ENCODE measurements around the gene GPR68. TPM values are rescaled to one million over a fixed set of nuclear protein-coding genes. Genes with fewer than 3 reads are reported as not detected.

Gene GPR68
- total and polyA plus RNA-seq, 4 donors, result 2.3 to 7.6 (median 2.8) TPM

GRCh38 chr14:91255026-91255695, 10.7 kb upstream of the GPR68 start:
- Histone ChIP-seq H3K9me3 (ENCODE audit: control insufficient read depth in 4 of 4, insufficient read depth in 3 of 4, low read length in 3 of 4) (no peaks in the 10 kb centered on the region), H3K27ac (ENCODE audit: low read depth in 1 of 2, low read length in 1 of 2) (no peak overlapping the region), H3K36me3 (ENCODE audit: control insufficient read depth in 4 of 4, insufficient read depth in 4 of 4, low read length in 4 of 4) (no peaks in the 10 kb centered on the region), H3K4me1 (ENCODE audit: control insufficient read depth in 5 of 5, insufficient read depth in 5 of 5, low read length in 5 of 5) (peaks cover 0 to 30% (median 3%) of the 10 kb centered on the region in 5 donors), H3K4me3 (no peak overlapping the region), H3K9ac (ENCODE audit: insufficient read depth in 1 of 2, low read length in 2 of 2) (no peak overlapping the region), H3K27me3 (ENCODE audit: control insufficient read depth in 3 of 3, insufficient read depth in 3 of 3, low read length in 2 of 3) (no peaks in the 10 kb centered on the region)
- no peak for DNase-seq
- 84 to 88% methylated on average over 9 of the region's 9 CpGs for WGBS, 2 donors
- no peak for TF ChIP-seq CTCF (IDR thresholded peaks at IDR 0.05; ENCODE audit: control extremely low read depth, extremely low read depth)
- ATAC-seq (ENCODE audit: insufficient read depth, low FRiP score), result no peak

GRCh38 chr14:91254461-91254860, 10.0 kb upstream of the GPR68 start:
- no peak for TF ChIP-seq CTCF (IDR thresholded peaks at IDR 0.05; ENCODE audit: control extremely low read depth, extremely low read depth)
- no peak for ATAC-seq (ENCODE audit: insufficient read depth, low FRiP score)
- H3K4me1 ChIP-seq (ENCODE audit: control insufficient read depth in 5 of 5, insufficient read depth in 5 of 5, low read length in 5 of 5), result peaks cover 0 to 33% (median 6%) of the 10 kb centered on the region in 5 donors
- H3K4me3 ChIP-seq, result no peak overlapping the region
- H3K27me3 ChIP-seq (ENCODE audit: control insufficient read depth in 3 of 3, insufficient read depth in 3 of 3, low read length in 2 of 3), result no peaks in the 10 kb centered on the region
- 48 to 61% methylated on average over 3 of the region's 3 CpGs for WGBS, 2 donors
- H3K27ac ChIP-seq (ENCODE audit: low read depth in 1 of 2, low read length in 1 of 2), result no peak overlapping the region
- no peaks in the 10 kb centered on the region for H3K9me3 ChIP-seq (ENCODE audit: control insufficient read depth in 4 of 4, insufficient read depth in 3 of 4, low read length in 3 of 4)
- H3K36me3 ChIP-seq (ENCODE audit: control insufficient read depth in 4 of 4, insufficient read depth in 4 of 4, low read length in 4 of 4), result no peaks in the 10 kb centered on the region
- no peak for DNase-seq
- H3K9ac ChIP-seq (ENCODE audit: insufficient read depth in 1 of 2, low read length in 2 of 2), result no peak overlapping the region

GRCh38 chr14:91253795-91254323, 9.4 kb upstream of the GPR68 start:
- DNase-seq, result no peak
- H3K9ac ChIP-seq (ENCODE audit: insufficient read depth in 1 of 2, low read length in 2 of 2), result peak overlapping the region in 1 of 2 donors; percentile 12
- no peak for ATAC-seq (ENCODE audit: insufficient read depth, low FRiP score)

More at GRCh38 chr14:91253795-91254323, 9.4 kb upstream of the GPR68 start:
- Histone ChIP-seq H3K27me3 (ENCODE audit: control insufficient read depth in 3 of 3, insufficient read depth in 3 of 3, low read length in 2 of 3) (no peaks in the 10 kb centered on the region), H3K27ac (ENCODE audit: low read depth in 1 of 2, low read length in 1 of 2) (peak overlapping the region in 1 of 2 donors; percentile 84), H3K36me3 (ENCODE audit: control insufficient read depth in 4 of 4, insufficient read depth in 4 of 4, low read length in 4 of 4) (no peaks in the 10 kb centered on the region), H3K9me3 (ENCODE audit: control insufficient read depth in 4 of 4, insufficient read depth in 3 of 4, low read length in 3 of 4) (no peaks in the 10 kb centered on the region), H3K4me3 (peak overlapping the region; percentile 42), H3K4me1 (ENCODE audit: control insufficient read depth in 5 of 5, insufficient read depth in 5 of 5, low read length in 5 of 5) (peaks cover 0 to 33% (median 6%) of the 10 kb centered on the region in 5 donors)
- TF ChIP-seq CTCF (IDR thresholded peaks at IDR 0.05; ENCODE audit: control extremely low read depth, extremely low read depth), result no peak
- 30 to 32% methylated on average over 20 of the region's 20 CpGs for WGBS, 2 donors

Data from lung (tissue), 12 donors.